ENCODE data around the gene MBNL1.

DNA sequence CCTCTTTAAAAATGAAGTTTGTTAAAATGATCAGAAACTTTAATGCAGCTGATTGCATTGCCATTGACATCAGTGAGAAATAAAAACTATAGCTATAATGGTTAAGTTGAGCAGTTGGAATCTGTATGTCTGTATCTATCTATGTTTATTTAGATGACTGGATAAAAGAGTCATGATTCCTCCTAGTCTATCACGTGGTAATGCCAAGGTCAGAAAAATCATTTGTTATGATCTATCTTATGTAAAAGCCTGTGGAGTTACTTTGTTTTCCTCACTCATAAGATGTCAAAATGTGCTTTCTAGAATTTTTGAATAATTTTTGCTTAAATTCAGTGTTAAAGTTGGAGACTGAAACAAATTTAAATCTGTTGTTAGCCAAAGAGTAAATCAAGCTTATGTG, 63.3 kb downstream of the MBNL1 start:
- TF ChIP-seq BHLHE40 (IDR thresholded peaks at IDR 0.05; ENCODE audit: borderline replicate concordance) (no peak), ZNF384 (IDR thresholded peaks at IDR 0.05) (no peak), TARDBP (IDR thresholded peaks at IDR 0.05) (no peak), PKNOX1 (IDR thresholded peaks at IDR 0.05) (no peak), CTBP1 (IDR thresholded peaks at IDR 0.05; ENCODE audit: borderline replicate concordance) (no peak), SUZ12 (IDR thresholded peaks at IDR 0.05) (no peak), LEF1 (IDR thresholded peaks at IDR 0.05; ENCODE audit: borderline replicate concordance) (no peak), FOXA1 (IDR thresholded peaks at IDR 0.05) (no peak), ELF4 (IDR thresholded peaks at IDR 0.05) (no peak), HDGF (IDR thresholded peaks at IDR 0.05; ENCODE audit: borderline replicate concordance) (no peak), SP1 (IDR thresholded peaks at IDR 0.05) (no peak), ARNT (IDR thresholded peaks at IDR 0.05) (no peak), FOXK2 (IDR thresholded peaks at IDR 0.05) (no peak)

Measured in HEK293T (cell line).